UCSD-AML1 (cell line): ENCODE data around the gene AIM2.
A peak's percentile ranks its signal among the peaks of the same experiment; 100 is the strongest.

ENCODE experiments used
- DNase-seq: peaks from one replicate; lab custom pipeline; 2025; ENCODE audit not compliant: unreplicated experiment; lab: John Stamatoyannopoulos, UW

The AIM2 gene

GRCh38 chr1:159023723-159024122 is 52.8 kb downstream of the AIM2 start:
- no peak for DNase-seq

DNA sequence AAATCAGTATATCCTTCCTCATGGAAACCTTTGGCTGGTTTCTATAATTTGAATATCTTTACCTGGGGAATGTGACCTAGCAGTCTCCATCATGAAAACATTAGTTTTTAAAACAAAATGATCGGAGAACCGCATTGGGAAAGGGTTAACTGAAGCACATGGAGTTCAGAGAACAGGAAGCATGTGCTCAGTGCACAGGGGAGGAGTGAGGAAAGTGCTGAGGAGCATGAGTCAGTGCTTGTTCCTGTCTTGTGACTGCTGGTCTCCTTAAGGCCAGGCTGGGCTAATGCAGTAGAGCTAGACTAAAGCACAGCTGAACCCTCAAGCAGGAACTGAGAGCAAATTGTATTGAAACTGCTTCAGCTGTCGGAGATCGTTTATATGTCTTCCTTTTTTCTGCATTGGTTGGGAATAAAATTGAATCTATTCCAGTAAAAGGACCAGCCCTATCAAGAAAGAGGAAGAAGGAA is 61.1 kb downstream of the AIM2 start:
- DNase-seq, result peak; percentile 70

DNA sequence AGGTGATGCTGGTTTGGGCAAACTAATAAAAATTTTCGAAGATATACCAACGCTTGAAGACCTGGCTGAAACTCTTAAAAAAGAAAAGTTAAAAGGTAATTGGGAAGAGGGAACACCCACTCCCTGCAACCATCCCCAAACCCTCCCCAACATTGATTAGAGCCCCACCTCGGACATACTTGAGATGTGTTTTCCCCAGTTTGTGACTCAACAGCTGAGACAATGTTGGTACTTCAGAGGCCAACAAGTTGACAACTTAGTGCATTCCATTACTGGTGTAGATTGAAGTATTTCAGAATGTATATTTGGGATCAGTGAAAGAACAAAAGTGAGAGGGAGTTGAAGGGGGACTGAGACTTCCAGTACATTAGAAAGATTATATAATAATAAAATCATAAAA is 61.7 kb downstream of the AIM2 start:
- no peak for DNase-seq

GRCh38 chr1:159014003-159014571 is 62.5 kb downstream of the AIM2 start:
- no peak for DNase-seq

- peak; percentile 26 for DNase-seq
Observed at GRCh38 chr1:159012495-159012894, 64.1 kb downstream of the AIM2 start.
